Germinal center (tissue), 1 donor: ENCODE results near the gene BCKDK.

Source experiments
- DNase-seq: peaks from one replicate; pipeline ENCODE4 v3.0.0; 2012; ENCODE audit warnings: mixed read lengths, low spot score

Gene BCKDK

GRCh38 chr16:31108035-31108793 lies at the start of gene BCKDK:
Gene BCKDK (plus strand): TSS chr16:31108386. CDS start chr16:31109224, 838 bp downstream.
- peak; percentile 82 for DNase-seq

- no peak for DNase-seq
These were observed 46.9 kb upstream of the BCKDK start for GRCh38 chr16:31061126-31061812.

GRCh38 chr16:31061813-31062440 lies 46.3 kb upstream of the BCKDK start:
- DNase-seq, result no peak

GRCh38 chr16:31063495-31063842 lies 44.7 kb upstream of the BCKDK start:
- no peak for DNase-seq

GRCh38 chr16:31063843-31064611 lies 44.2 kb upstream of the BCKDK start:
- DNase-seq, result no peak

- DNase-seq, result no peak
These were observed 43.2 kb upstream of the BCKDK start for GRCh38 chr16:31064882-31065461.

- no peak for DNase-seq
These were observed 40.8 kb upstream of the BCKDK start for GRCh38 chr16:31067342-31067741.

GRCh38 chr16:31071861-31072260 lies 36.3 kb upstream of the BCKDK start:
- no peak for DNase-seq

- DNase-seq, result peak; percentile 42
These were observed 35.5 kb upstream of the BCKDK start for GRCh38 chr16:31072540-31073141.

GRCh38 chr16:31073142-31073969 lies 34.8 kb upstream of the BCKDK start:
- DNase-seq, result peak; percentile 88

GRCh38 chr16:31073970-31074813 lies 34.0 kb upstream of the BCKDK start, which contains the start of the genes ZNF646 and ZNF668:
Gene ZNF646 (plus strand): TSS chr16:31074422. CDS start chr16:31076325, 1,903 bp downstream.
Gene ZNF668 (minus strand): TSS chr16:31074240. CDS start chr16:31064459, 9,781 bp downstream.
- DNase-seq, result peak; percentile 96

- DNase-seq, result no peak
These were observed 33.4 kb upstream of the BCKDK start for GRCh38 chr16:31074814-31075183.

- DNase-seq, result no peak
These were observed 31.9 kb upstream of the BCKDK start for GRCh38 chr16:31076319-31076718.

- no peak for DNase-seq
These were observed 31.2 kb upstream of the BCKDK start for GRCh38 chr16:31077024-31077423.

- DNase-seq, result no peak
These were observed 30.4 kb upstream of the BCKDK start for GRCh38 chr16:31077592-31078396.

GRCh38 chr16:31078597-31079341 lies 29.4 kb upstream of the BCKDK start:
- DNase-seq, result no peak

GRCh38 chr16:31079342-31079944 lies 28.7 kb upstream of the BCKDK start:
- no peak for DNase-seq
